ENCODE measurements around the gene TAOK1. TPM values are rescaled to one million over a fixed set of nuclear protein-coding genes. Genes with fewer than 3 reads are reported as not detected.

Gene TAOK1
- total and polyA plus RNA-seq, 2 of the 13 experiments (the other 11 are each of a cell fraction or from before 2014, with no cell fraction given): 14.1 to 23.0 TPM

- TF ChIP-seq AHDC1 (CRISPR knock-in tag; IDR thresholded peaks at IDR 0.05; ENCODE audit: borderline replicate concordance) (no peak), ZC3H13 (CRISPR knock-in tag; IDR thresholded peaks at IDR 0.05) (no peak), KLF16 (CRISPR knock-in tag; IDR thresholded peaks at IDR 0.05) (peak in 1 of 2 experiments; percentile 84; a peak in 2 of 4 replicates), SRSF1 (optimal IDR thresholded peaks at IDR 0.05; ENCODE audit: low read depth, low read length) (no peak), KLF9 (CRISPR knock-in tag; IDR thresholded peaks at IDR 0.05; ENCODE audit: low read depth) (no peak), KDM2A (CRISPR knock-in tag; IDR thresholded peaks at IDR 0.05; ENCODE audit: borderline replicate concordance, low read depth) (peak; percentile 75), NONO (IDR thresholded peaks at IDR 0.05) (no peak), NONO (CRISPR knock-in tag; conservative IDR thresholded peaks at IDR 0.05) (peak; percentile 74; the same call in 1 of the 2 replicates), ZNF552 (CRISPR knock-in tag; IDR thresholded peaks at IDR 0.05; ENCODE audit: borderline replicate concordance) (no peak), ZNF770 (CRISPR knock-in tag; IDR thresholded peaks at IDR 0.05) (peak; percentile 67; the same call in 1 of the 2 replicates), PAX8 (CRISPR knock-in tag; IDR thresholded peaks at IDR 0.05; ENCODE audit: borderline replicate concordance) (0 out of 2 replicates have a peak, but pooled peaks have one; percentile 40), GLMP (CRISPR knock-in tag; IDR thresholded peaks at IDR 0.05; ENCODE audit: borderline replicate concordance) (no peak), GPN1 (CRISPR knock-in tag; IDR thresholded peaks at IDR 0.05; ENCODE audit: borderline replicate concordance) (no peak)
- TF ChIP-seq, protein P1, sequence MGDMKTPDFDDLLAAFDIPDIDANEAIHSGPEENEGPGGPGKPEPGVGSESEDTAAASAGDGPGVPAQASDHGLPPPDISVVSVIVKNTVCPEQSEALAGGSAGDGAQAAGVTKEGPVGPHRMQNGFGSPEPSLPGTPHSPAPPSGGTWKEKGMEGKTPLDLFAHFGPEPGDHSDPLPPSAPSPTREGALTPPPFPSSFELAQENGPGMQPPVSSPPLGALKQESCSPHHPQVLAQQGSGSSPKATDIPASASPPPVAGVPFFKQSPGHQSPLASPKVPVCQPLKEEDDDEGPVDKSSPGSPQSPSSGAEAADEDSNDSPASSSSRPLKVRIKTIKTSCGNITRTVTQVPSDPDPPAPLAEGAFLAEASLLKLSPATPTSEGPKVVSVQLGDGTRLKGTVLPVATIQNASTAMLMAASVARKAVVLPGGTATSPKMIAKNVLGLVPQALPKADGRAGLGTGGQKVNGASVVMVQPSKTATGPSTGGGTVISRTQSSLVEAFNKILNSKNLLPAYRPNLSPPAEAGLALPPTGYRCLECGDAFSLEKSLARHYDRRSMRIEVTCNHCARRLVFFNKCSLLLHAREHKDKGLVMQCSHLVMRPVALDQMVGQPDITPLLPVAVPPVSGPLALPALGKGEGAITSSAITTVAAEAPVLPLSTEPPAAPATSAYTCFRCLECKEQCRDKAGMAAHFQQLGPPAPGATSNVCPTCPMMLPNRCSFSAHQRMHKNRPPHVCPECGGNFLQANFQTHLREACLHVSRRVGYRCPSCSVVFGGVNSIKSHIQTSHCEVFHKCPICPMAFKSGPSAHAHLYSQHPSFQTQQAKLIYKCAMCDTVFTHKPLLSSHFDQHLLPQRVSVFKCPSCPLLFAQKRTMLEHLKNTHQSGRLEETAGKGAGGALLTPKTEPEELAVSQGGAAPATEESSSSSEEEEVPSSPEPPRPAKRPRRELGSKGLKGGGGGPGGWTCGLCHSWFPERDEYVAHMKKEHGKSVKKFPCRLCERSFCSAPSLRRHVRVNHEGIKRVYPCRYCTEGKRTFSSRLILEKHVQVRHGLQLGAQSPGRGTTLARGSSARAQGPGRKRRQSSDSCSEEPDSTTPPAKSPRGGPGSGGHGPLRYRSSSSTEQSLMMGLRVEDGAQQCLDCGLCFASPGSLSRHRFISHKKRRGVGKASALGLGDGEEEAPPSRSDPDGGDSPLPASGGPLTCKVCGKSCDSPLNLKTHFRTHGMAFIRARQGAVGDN (CRISPR knock-in tag; IDR thresholded peaks at IDR 0.05): peak; percentile 97
These were observed 184.8 kb downstream of the TAOK1 start (continued) for GRCh38 chr17:29574732-29575510.

Data from HepG2 (cell line).